Measurements from ENCODE around the gene NFE2L3. TPM values are rescaled to one million over a fixed set of nuclear protein-coding genes. Genes with fewer than 3 reads are reported as not detected.
A peak's percentile ranks its signal among the peaks of the same experiment; 100 is the strongest.

NFE2L3 gene
- total and polyA plus RNA-seq, 9 of the 15 experiments (the other 6 are each of a cell fraction or from before 2014, with no cell fraction given): 2.9 to 16.9 (median 12.4) TPM

DNA sequence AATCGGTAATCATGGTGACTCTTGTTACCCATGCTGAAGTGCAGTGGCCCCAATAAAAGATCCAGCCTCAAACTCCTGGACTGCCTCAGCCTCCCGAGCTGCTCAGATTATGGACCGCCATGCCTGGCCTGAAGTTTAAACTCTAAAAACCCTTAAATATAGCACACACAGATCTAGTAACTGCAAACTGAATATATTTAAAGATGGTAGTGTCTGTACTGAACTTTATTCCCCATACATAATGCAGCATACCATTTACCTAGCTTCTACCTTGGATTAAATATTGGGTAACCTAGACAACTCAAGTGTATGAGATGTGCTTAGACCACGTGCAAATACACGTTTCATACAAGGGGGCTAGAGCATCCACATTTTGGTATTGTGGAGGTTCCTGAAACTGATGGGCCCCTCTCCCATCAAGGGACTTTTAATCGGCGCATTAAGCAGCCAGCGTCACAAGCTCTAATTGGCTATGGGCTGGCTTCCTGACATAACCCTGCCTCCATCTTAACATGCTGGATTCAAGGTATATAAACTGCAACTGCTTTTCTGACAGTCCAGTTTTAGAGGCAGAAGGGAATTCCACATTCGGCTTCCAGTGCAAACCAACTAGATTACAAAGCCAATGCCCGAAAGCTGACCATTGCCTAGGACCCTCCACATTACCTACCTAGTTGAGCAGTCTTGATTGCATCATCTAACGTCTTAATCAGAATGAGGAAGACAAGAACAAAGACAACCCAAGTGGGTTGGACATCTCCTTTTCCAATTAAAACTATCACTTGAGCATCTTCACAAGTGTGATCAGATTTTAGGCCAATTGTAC lies 35.6 kb downstream of the NFE2L3 start (continued):
- 0 out of 2 replicates have a peak, but pooled peaks have one; percentile 23 for TF ChIP-seq ZNF436 (CRISPR knock-in tag; IDR thresholded peaks at IDR 0.05)
- no peak for TF ChIP-seq TCFL5 (CRISPR knock-in tag; conservative IDR thresholded peaks at IDR 0.05)
- TF ChIP-seq, protein P1, sequence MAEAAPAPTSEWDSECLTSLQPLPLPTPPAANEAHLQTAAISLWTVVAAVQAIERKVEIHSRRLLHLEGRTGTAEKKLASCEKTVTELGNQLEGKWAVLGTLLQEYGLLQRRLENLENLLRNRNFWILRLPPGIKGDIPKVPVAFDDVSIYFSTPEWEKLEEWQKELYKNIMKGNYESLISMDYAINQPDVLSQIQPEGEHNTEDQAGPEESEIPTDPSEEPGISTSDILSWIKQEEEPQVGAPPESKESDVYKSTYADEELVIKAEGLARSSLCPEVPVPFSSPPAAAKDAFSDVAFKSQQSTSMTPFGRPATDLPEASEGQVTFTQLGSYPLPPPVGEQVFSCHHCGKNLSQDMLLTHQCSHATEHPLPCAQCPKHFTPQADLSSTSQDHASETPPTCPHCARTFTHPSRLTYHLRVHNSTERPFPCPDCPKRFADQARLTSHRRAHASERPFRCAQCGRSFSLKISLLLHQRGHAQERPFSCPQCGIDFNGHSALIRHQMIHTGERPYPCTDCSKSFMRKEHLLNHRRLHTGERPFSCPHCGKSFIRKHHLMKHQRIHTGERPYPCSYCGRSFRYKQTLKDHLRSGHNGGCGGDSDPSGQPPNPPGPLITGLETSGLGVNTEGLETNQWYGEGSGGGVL (CRISPR knock-in tag; IDR thresholded peaks at IDR 0.05): no peak
- TF ChIP-seq, protein P2, sequence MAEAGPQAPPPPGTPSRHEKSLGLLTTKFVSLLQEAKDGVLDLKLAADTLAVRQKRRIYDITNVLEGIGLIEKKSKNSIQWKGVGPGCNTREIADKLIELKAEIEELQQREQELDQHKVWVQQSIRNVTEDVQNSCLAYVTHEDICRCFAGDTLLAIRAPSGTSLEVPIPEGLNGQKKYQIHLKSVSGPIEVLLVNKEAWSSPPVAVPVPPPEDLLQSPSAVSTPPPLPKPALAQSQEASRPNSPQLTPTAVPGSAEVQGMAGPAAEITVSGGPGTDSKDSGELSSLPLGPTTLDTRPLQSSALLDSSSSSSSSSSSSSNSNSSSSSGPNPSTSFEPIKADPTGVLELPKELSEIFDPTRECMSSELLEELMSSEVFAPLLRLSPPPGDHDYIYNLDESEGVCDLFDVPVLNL (CRISPR knock-in tag; IDR thresholded peaks at IDR 0.05; ENCODE audit: low read depth): no peak
- TF ChIP-seq, protein P3, sequence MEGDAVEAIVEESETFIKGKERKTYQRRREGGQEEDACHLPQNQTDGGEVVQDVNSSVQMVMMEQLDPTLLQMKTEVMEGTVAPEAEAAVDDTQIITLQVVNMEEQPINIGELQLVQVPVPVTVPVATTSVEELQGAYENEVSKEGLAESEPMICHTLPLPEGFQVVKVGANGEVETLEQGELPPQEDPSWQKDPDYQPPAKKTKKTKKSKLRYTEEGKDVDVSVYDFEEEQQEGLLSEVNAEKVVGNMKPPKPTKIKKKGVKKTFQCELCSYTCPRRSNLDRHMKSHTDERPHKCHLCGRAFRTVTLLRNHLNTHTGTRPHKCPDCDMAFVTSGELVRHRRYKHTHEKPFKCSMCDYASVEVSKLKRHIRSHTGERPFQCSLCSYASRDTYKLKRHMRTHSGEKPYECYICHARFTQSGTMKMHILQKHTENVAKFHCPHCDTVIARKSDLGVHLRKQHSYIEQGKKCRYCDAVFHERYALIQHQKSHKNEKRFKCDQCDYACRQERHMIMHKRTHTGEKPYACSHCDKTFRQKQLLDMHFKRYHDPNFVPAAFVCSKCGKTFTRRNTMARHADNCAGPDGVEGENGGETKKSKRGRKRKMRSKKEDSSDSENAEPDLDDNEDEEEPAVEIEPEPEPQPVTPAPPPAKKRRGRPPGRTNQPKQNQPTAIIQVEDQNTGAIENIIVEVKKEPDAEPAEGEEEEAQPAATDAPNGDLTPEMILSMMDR (IDR thresholded peaks at IDR 0.05 in 2 of 3, conservative IDR thresholded peaks at IDR 0.05 in 1 of 3; ENCODE audit: insufficient read depth in 2 of 3, low read depth in 1 of 3, low read length in 3 of 3): no peak
- TF ChIP-seq ZNF830 (CRISPR knock-in tag; IDR thresholded peaks at IDR 0.05): peak; percentile 70; the same call in 1 of the 2 replicates
- no peak for TF ChIP-seq ZNF75A (CRISPR knock-in tag; IDR thresholded peaks at IDR 0.05)
- TF ChIP-seq POLR3G (IDR thresholded peaks at IDR 0.05; ENCODE audit: extremely low read depth, insufficient read length, insufficient replicate concordance): no peak
- TF ChIP-seq DMBX1 (CRISPR knock-in tag; IDR thresholded peaks at IDR 0.05; ENCODE audit: borderline replicate concordance): no peak
- TF ChIP-seq WHSC1 (IDR thresholded peaks at IDR 0.05; ENCODE audit: low read length): no peak
- no peak for TF ChIP-seq CHD1 (IDR thresholded peaks at IDR 0.05; ENCODE audit: low read length)
- TF ChIP-seq ZNF347 (CRISPR knock-in tag; IDR thresholded peaks at IDR 0.05; ENCODE audit: low read depth): no peak; the same call in 1 of the 2 replicates
- no peak for TF ChIP-seq FOXM1 (IDR thresholded peaks at IDR 0.05; ENCODE audit: low read depth)
- TF ChIP-seq FOXM1 (CRISPR knock-in tag; IDR thresholded peaks at IDR 0.05; ENCODE audit: low read depth): no peak; the same call in 1 of the 2 replicates
- TF ChIP-seq SMARCA5 (IDR thresholded peaks at IDR 0.05): no peak
- no peak for TF ChIP-seq CHD4 (IDR thresholded peaks at IDR 0.05; ENCODE audit: insufficient read depth, insufficient replicate concordance, low read depth, low read length, poor library complexity, severe bottlenecking)
- TF ChIP-seq, protein P4, sequence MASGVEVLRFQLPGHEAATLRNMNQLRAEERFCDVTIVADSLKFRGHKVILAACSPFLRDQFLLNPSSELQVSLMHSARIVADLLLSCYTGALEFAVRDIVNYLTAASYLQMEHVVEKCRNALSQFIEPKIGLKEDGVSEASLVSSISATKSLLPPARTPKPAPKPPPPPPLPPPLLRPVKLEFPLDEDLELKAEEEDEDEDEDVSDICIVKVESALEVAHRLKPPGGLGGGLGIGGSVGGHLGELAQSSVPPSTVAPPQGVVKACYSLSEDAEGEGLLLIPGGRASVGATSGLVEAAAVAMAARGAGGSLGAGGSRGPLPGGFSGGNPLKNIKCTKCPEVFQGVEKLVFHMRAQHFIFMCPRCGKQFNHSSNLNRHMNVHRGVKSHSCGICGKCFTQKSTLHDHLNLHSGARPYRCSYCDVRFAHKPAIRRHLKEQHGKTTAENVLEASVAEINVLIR (CRISPR knock-in tag; IDR thresholded peaks at IDR 0.05): 0 out of 2 replicates have a peak, but pooled peaks have one; percentile 8
- TF ChIP-seq, protein P5, sequence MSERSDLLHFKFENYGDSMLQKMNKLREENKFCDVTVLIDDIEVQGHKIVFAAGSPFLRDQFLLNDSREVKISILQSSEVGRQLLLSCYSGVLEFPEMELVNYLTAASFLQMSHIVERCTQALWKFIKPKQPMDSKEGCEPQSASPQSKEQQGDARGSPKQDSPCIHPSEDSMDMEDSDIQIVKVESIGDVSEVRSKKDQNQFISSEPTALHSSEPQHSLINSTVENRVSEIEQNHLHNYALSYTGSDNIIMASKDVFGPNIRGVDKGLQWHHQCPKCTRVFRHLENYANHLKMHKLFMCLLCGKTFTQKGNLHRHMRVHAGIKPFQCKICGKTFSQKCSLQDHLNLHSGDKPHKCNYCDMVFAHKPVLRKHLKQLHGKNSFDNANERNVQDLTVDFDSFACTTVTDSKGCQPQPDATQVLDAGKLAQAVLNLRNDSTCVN (CRISPR knock-in tag; IDR thresholded peaks at IDR 0.05): peak; percentile 68; the same call in 1 of the 2 replicates
- 0 out of 2 replicates have a peak, but pooled peaks have one; percentile 33 for TF ChIP-seq HDAC8 (tag; IDR thresholded peaks at IDR 0.05)
- no peak for TF ChIP-seq TEAD1 (CRISPR knock-in tag; IDR thresholded peaks at IDR 0.05)
